Stomach (tissue), 9 donors: ENCODE measurements around the gene PHACTR4. TPM values are rescaled to one million over a fixed set of nuclear protein-coding genes. Genes with fewer than 3 reads are reported as not detected.
"Not testable (repeated sequence)": the region's sequence is repeated elsewhere in the genome, so short reads cannot be mapped to it uniquely, and the experiment has no call there.

Source experiments
- DNase-seq, 2 donors: peaks; one replicate each; pipeline versions ENCODE4 v3.0.0 to v3.0.0-alpha.2; 2013 to 2019
- H3K27ac ChIP-seq, 5 donors: fragments of 200-600 bp in 4 of 5; sonication (generic) in 4 of 5; one replicate each; pipeline ENCODE4 v1.5.1; 2013 to 2019; ENCODE audit warnings: mild to moderate bottlenecking in 1 of 5, moderate library complexity in 1 of 5
- H3K27me3 ChIP-seq, 3 donors: fragments of 200-600 bp; sonication (generic); one replicate each; pipeline ENCODE4 v1.5.1; 2017 to 2019; ENCODE audit warnings: mixed run types in 1 of 3
- H3K36me3 ChIP-seq, 4 donors: fragments of 200-600 bp; sonication (generic); 1 replicate in 3 of 4; 2 replicates in 1 of 4; pipeline ENCODE4 v1.5.1; 2016 to 2019
- H3K4me1 ChIP-seq, 4 donors: fragments of 200-600 bp; sonication (generic); one replicate each; pipeline ENCODE4 v1.5.1; 2016 to 2019
- H3K4me3 ChIP-seq, 4 donors: fragments of 200-600 bp; sonication (generic) in 3 of 4; one replicate each; pipeline ENCODE4 v1.5.1; 2016 to 2019; ENCODE audit warnings: mild to moderate bottlenecking in 1 of 4
- H3K9me3 ChIP-seq, 4 donors: fragments of 200-600 bp; sonication (generic); one replicate each; pipeline ENCODE4 v1.5.1; 2016 to 2019
- CTCF ChIP-seq, 7 experiments: fragments of 450-650 bp in 4 of 7; fragments of 200-600 bp in 3 of 7; sonication (generic) in 3 of 7; IDR thresholded peaks; one replicate each; pipeline ENCODE4 v1.5.1; 2016 to 2019; ENCODE audit warnings: antibody characterized with exemption in 7 of 7, control low read depth in 2 of 7, mild to moderate bottlenecking in 1 of 7
- EP300 ChIP-seq: sonication (generic); formaldehyde crosslinking; IDR thresholded peaks from one replicate; pipeline ENCODE4 v1.6.1; 2017; ENCODE audit warnings: antibody characterized with exemption
- POLR2A ChIP-seq, 4 donors: fragments of 450-650 bp; IDR thresholded peaks; one replicate each; pipeline ENCODE4 v1.6.1; 2016; ENCODE audit warnings: antibody characterized with exemption in 4 of 4, control low read depth in 2 of 4, mild to moderate bottlenecking in 1 of 4, moderate library complexity in 1 of 4
- POLR2AphosphoS5 ChIP-seq, 3 donors: sonication (generic); formaldehyde crosslinking; IDR thresholded peaks; one replicate each; pipeline ENCODE4 v1.6.1; 2016; ENCODE audit warnings: antibody characterized with exemption in 3 of 3
- WGBS, 5 donors: extraction: QIAGEN DNeasy Blood & Tissue Kit in 3 of 5; methylation state at CpG; one replicate each; pipeline versions ENCODE4 v1.1.5 to v1.1.7; 2013 to 2018; 5-methylcytosine and 5-hydroxymethylcytosine counted together
- intact Hi-C: fragments of 100-400 bp; cut with DNase I; formaldehyde crosslinking; loops from one replicate; pipeline ENCODE4 v1.15.1; 2023; ENCODE audit warnings: low total_unique reads
- polyA plus RNA-seq, 3 donors: library from polyadenylated mRNA; stranded (reverse); fragments of 200-250 nt; gene quantifications; one replicate each; pipeline ENCODE4 v1.2.3, GENCODE V29; 2013
- total RNA-seq, 5 donors: library from RNA; depleted of rRNA; stranded (reverse); fragments of >200 nt; gene quantifications; one replicate each; pipeline versions ENCODE4 v1.1.0 to v1.2.3, GENCODE V29; 2014 to 2016
- donor health status: healthy with polysubstance abuse.
- donor health status: Bipolar disorder and iron deficiency.
- donor health status: healthy.

PHACTR4 gene
- total and polyA plus RNA-seq, 8 donors, result 14.1 to 40.0 (median 21.3) TPM

GRCh38 chr1:28441674-28442073 lies 72.1 kb downstream of the PHACTR4 start:
- no peaks in the 10 kb centered on the region for H3K36me3 ChIP-seq
- peaks cover 11 to 25% (median 17%) of the 10 kb centered on the region in 4 donors for H3K4me1 ChIP-seq
- no peak overlapping the region for H3K27ac ChIP-seq
- no peak for DNase-seq
- no peak overlapping the region for H3K4me3 ChIP-seq
- WGBS, 5 donors, result 92 to 97% (median 96%) methylated on average over 4 of the region's 4 CpGs
- no peak for TF ChIP-seq EP300
- TF ChIP-seq POLR2AphosphoS5 (IDR thresholded peaks at IDR 0.05), result no peak
- no peak for TF ChIP-seq CTCF (IDR thresholded peaks at IDR 0.05)
- TF ChIP-seq POLR2A (IDR thresholded peaks at IDR 0.05), result no peak
- H3K9me3 ChIP-seq, result no peaks in the 10 kb centered on the region
- intact Hi-C loops, result no loop called here
- H3K27me3 ChIP-seq, result no peaks in the 10 kb centered on the region

GRCh38 chr1:28443550-28443949 lies 74.0 kb downstream of the PHACTR4 start:
- peaks cover 0 to 9% (median 4%) of the 10 kb centered on the region in 4 donors for H3K4me1 ChIP-seq
- TF ChIP-seq CTCF (IDR thresholded peaks at IDR 0.05) (no peak), EP300 (no peak), POLR2AphosphoS5 (IDR thresholded peaks at IDR 0.05) (no peak), POLR2A (IDR thresholded peaks at IDR 0.05) (no peak)
- H3K27ac ChIP-seq, result no peak overlapping the region
- no peak overlapping the region for H3K4me3 ChIP-seq
- WGBS, 5 donors, result 67 to 99% (median 89%) methylated on average over 3 of the region's 3 CpGs
- no peaks in the 10 kb centered on the region for H3K9me3 ChIP-seq
- no peak for DNase-seq
- intact Hi-C loops, result no loop called here
- no peaks in the 10 kb centered on the region for H3K27me3 ChIP-seq
- H3K36me3 ChIP-seq, result no peaks in the 10 kb centered on the region

GRCh38 chr1:28447679-28448078 lies 78.1 kb downstream of the PHACTR4 start:
- no peak for DNase-seq
- Histone ChIP-seq H3K27ac (no peak overlapping the region), H3K4me1 (peaks cover 0 to 20% (median 13%) of the 10 kb centered on the region in 4 donors), H3K9me3 (no peaks in the 10 kb centered on the region), H3K36me3 (no peaks in the 10 kb centered on the region), H3K27me3 (no peaks in the 10 kb centered on the region), H3K4me3 (no peak overlapping the region)
- 26 to 45% (median 41%) methylated on average over 4 of the region's 4 CpGs for whole genome bisulfite sequencing, 5 donors
- intact Hi-C loops, result no loop called here
- TF ChIP-seq EP300 (no peak), CTCF (IDR thresholded peaks at IDR 0.05) (no peak), POLR2AphosphoS5 (IDR thresholded peaks at IDR 0.05) (no peak), POLR2A (IDR thresholded peaks at IDR 0.05) (no peak)

- DNase-seq, H3K9me3 ChIP-seq, H3K27ac ChIP-seq, intact Hi-C loops, H3K4me3 ChIP-seq, H3K36me3 ChIP-seq, H3K27me3 ChIP-seq: not testable (repeated sequence)
- peaks cover 0 to 20% (median 13%) of the 10 kb centered on the region in 4 donors for H3K4me1 ChIP-seq
- 91 to 95% (median 93%) methylated on average over 8 of the region's 8 CpGs for WGBS, 5 donors
Measured at GRCh38 chr1:28448094-28448611, 78.6 kb downstream of the PHACTR4 start.

- Histone ChIP-seq H3K27ac (no peak overlapping the region), H3K4me3 (no peak overlapping the region), H3K27me3 (no peaks in the 10 kb centered on the region), H3K36me3 (peaks cover 0 to 6% (median 0%) of the 10 kb centered on the region in 4 donors), H3K9me3 (no peaks in the 10 kb centered on the region), H3K4me1 (peaks cover 0 to 20% (median 13%) of the 10 kb centered on the region in 4 donors)
- WGBS, 5 donors, result 34 to 60% (median 45%) methylated on average over 1 of the region's 1 CpG
- no peak for TF ChIP-seq CTCF (IDR thresholded peaks at IDR 0.05)
- TF ChIP-seq EP300, result no peak
- no peak for TF ChIP-seq POLR2AphosphoS5 (IDR thresholded peaks at IDR 0.05)
- no peak for TF ChIP-seq POLR2A (IDR thresholded peaks at IDR 0.05)
- intact Hi-C loops, result no loop called here
- DNase-seq, result peak in 1 of 2 donors; percentile 32
Measured at GRCh38 chr1:28449904-28450303, 80.4 kb downstream of the PHACTR4 start.
